Activated effector memory CD4-positive, alpha-beta T cell treated with anti-CD3 and anti-CD28 coated beads, Interleukin-2, amount 50 U/mL, for 16 hours (primary cell): ENCODE results near the gene ACOT12.
"Not testable (repeated sequence)": the region's sequence is repeated elsewhere in the genome, so short reads cannot be mapped to it uniquely, and the experiment has no call there.

Experiments
- DNase-seq: peaks from one replicate; pipeline ENCODE4 v3.0.0-alpha.2; 2020

ACOT12 gene

GRCh38 chr5:81398741-81399140, 4.8 kb upstream of the ACOT12 start:
- DNase-seq, result no peak

GRCh38 chr5:81397176-81397575, 3.2 kb upstream of the ACOT12 start:
- no peak for DNase-seq

- DNase-seq, result no peak
Observed at GRCh38 chr5:81395262-81395661, 1.3 kb upstream of the ACOT12 start.

- no peak for DNase-seq
Observed at GRCh38 chr5:81393430-81393782, 528 bp downstream of the ACOT12 start.

- DNase-seq, result no peak
Observed at GRCh38 chr5:81389025-81389424, 4.9 kb downstream of the ACOT12 start.

GRCh38 chr5:81388169-81388568, 5.8 kb downstream of the ACOT12 start:
- DNase-seq, result no peak

GRCh38 chr5:81383867-81384266, 10.1 kb downstream of the ACOT12 start:
- no peak for DNase-seq

GRCh38 chr5:81371354-81371876, 22.5 kb downstream of the ACOT12 start:
- no peak for DNase-seq

GRCh38 chr5:81370912-81371311, 23.0 kb downstream of the ACOT12 start:
- DNase-seq, result no peak

- no peak for DNase-seq
Observed at GRCh38 chr5:81365541-81365940, 28.4 kb downstream of the ACOT12 start.

- no peak for DNase-seq
Observed at GRCh38 chr5:81363093-81363871, 30.7 kb downstream of the ACOT12 start.

- no peak for DNase-seq
Observed at GRCh38 chr5:81361600-81361999, 32.3 kb downstream of the ACOT12 start.

- DNase-seq, result no peak
Observed at GRCh38 chr5:81360640-81361039, 33.3 kb downstream of the ACOT12 start.

- no peak for DNase-seq
Observed at GRCh38 chr5:81359881-81360280, 34.1 kb downstream of the ACOT12 start.

- no peak for DNase-seq
Observed at GRCh38 chr5:81359108-81359507, 34.8 kb downstream of the ACOT12 start.

- no peak for DNase-seq
Observed at GRCh38 chr5:81355291-81356251, 38.4 kb downstream of the ACOT12 start.

- no peak for DNase-seq
Observed at GRCh38 chr5:81354093-81354492, 39.8 kb downstream of the ACOT12 start.

GRCh38 chr5:81353189-81353588, 40.7 kb downstream of the ACOT12 start:
- no peak for DNase-seq

- DNase-seq, result no peak
Observed at GRCh38 chr5:81350507-81350906, 43.4 kb downstream of the ACOT12 start.

- DNase-seq, result no peak
Observed at GRCh38 chr5:81349161-81349560, 44.8 kb downstream of the ACOT12 start.

- no peak for DNase-seq
Observed at GRCh38 chr5:81345411-81346003, 48.4 kb downstream of the ACOT12 start.

GRCh38 chr5:81344736-81345135, 49.2 kb downstream of the ACOT12 start:
- no peak for DNase-seq

- DNase-seq, result not testable (repeated sequence)
Observed at GRCh38 chr5:81338213-81338612, 55.7 kb downstream of the ACOT12 start.
